ENCODE results near the gene SLC2A2.

Gene SLC2A2

GRCh38 chr3:171026597-171027293 lies at the start of gene SLC2A2:
Gene SLC2A2 (minus strand): TSS chr3:171026720. CDS start chr3:171026670, 50 bp downstream.
- no peak for DNase-seq (ENCODE audit: low read depth in 2 of 2)

- DNase-seq (ENCODE audit: low read depth in 2 of 2): no peak
These were observed 45.9 kb upstream of the SLC2A2 start for GRCh38 chr3:171072432-171072831.

- no peak for DNase-seq (ENCODE audit: low read depth in 2 of 2)
These were observed 42.1 kb upstream of the SLC2A2 start for GRCh38 chr3:171068658-171069057.

- no peak for DNase-seq (ENCODE audit: low read depth in 2 of 2)
These were observed 39.7 kb upstream of the SLC2A2 start for GRCh38 chr3:171066206-171066605.

GRCh38 chr3:171065732-171066131 lies 39.2 kb upstream of the SLC2A2 start:
- no peak for DNase-seq (ENCODE audit: low read depth in 2 of 2)

GRCh38 chr3:171064461-171064860 lies 37.9 kb upstream of the SLC2A2 start:
- no peak for DNase-seq (ENCODE audit: low read depth in 2 of 2)

GRCh38 chr3:171061749-171062148 lies 35.2 kb upstream of the SLC2A2 start:
- DNase-seq (ENCODE audit: low read depth in 2 of 2): no peak

- no peak for DNase-seq (ENCODE audit: low read depth in 2 of 2)
These were observed 33.5 kb upstream of the SLC2A2 start for GRCh38 chr3:171059978-171060377.

GRCh38 chr3:171058873-171059603 lies 32.5 kb upstream of the SLC2A2 start:
- DNase-seq (ENCODE audit: low read depth in 2 of 2): no peak

GRCh38 chr3:171058058-171058457 lies 31.5 kb upstream of the SLC2A2 start:
- DNase-seq (ENCODE audit: low read depth in 2 of 2): no peak

GRCh38 chr3:171057072-171057471 lies 30.6 kb upstream of the SLC2A2 start:
- DNase-seq (ENCODE audit: low read depth in 2 of 2): no peak

- DNase-seq (ENCODE audit: low read depth in 2 of 2): no peak
These were observed 30.0 kb upstream of the SLC2A2 start for GRCh38 chr3:171056528-171056927.

GRCh38 chr3:171055336-171056178 lies 29.0 kb upstream of the SLC2A2 start:
- no peak for DNase-seq (ENCODE audit: low read depth in 2 of 2)

- no peak for DNase-seq (ENCODE audit: low read depth in 2 of 2)
These were observed 28.4 kb upstream of the SLC2A2 start for GRCh38 chr3:171054921-171055320.

- no peak for DNase-seq (ENCODE audit: low read depth in 2 of 2)
These were observed 27.7 kb upstream of the SLC2A2 start for GRCh38 chr3:171054231-171054630.

- DNase-seq (ENCODE audit: low read depth in 2 of 2): no peak
These were observed 23.4 kb upstream of the SLC2A2 start for GRCh38 chr3:171049861-171050444.

- DNase-seq (ENCODE audit: low read depth in 2 of 2): no peak
These were observed 20.2 kb upstream of the SLC2A2 start for GRCh38 chr3:171046760-171047159.

- no peak for DNase-seq (ENCODE audit: low read depth in 2 of 2)
These were observed 18.6 kb upstream of the SLC2A2 start for GRCh38 chr3:171044835-171045793.

GRCh38 chr3:171044384-171044783 lies 17.9 kb upstream of the SLC2A2 start:
- DNase-seq (ENCODE audit: low read depth in 2 of 2): no peak

GRCh38 chr3:171039674-171040073 lies 13.2 kb upstream of the SLC2A2 start:
- no peak for DNase-seq (ENCODE audit: low read depth in 2 of 2)

- no peak for DNase-seq (ENCODE audit: low read depth in 2 of 2)
These were observed 11.8 kb upstream of the SLC2A2 start for GRCh38 chr3:171038342-171038741.
